SU-DHL-6 (cell line): ENCODE measurements around the gene LRRTM4.

Experiments used
- H2AFZ ChIP-seq: fragments of 200-600 bp; sonication (generic); 2 replicates; pipeline ENCODE4 v1.6.1; 2014; ENCODE audit warnings: low read depth, mild to moderate bottlenecking, moderate library complexity, mixed read lengths, antibody characterized with exemption, low read length; ENCODE audit not compliant: severe bottlenecking
- H3F3A ChIP-seq: fragments of 200-600 bp; shearing (Covaris generic); 2 replicates; pipeline ENCODE4 v1.6.0; 2016; ENCODE audit warnings: antibody characterized with exemption, mild to moderate bottlenecking; ENCODE audit not compliant: insufficient read depth
- H3K27ac ChIP-seq: fragments of 200-600 bp; sonication (generic); 2 replicates; pipeline ENCODE4 v1.5.1; 2016; ENCODE audit warnings: low read depth, mild to moderate bottlenecking, low read length, moderate library complexity, mixed read lengths
- H3K27me3 ChIP-seq: fragments of 200-600 bp; sonication (generic), shearing (Covaris generic); 2 replicates; pipeline ENCODE4 v1.6.0; 2014; ENCODE audit warnings: mild to moderate bottlenecking, low read length
- H3K36me3 ChIP-seq: fragments of 200-600 bp; sonication (generic); 2 replicates; pipeline ENCODE4 v1.6.1; 2014; ENCODE audit warnings: mild to moderate bottlenecking, low read length, mixed read lengths
- H3K4me2 ChIP-seq: fragments of 300-600, 200-600 bp; shearing (Covaris generic), sonication (generic); 2 replicates; pipeline ENCODE4 v1.6.0; 2014; ENCODE audit warnings: low read length, low read depth, mild to moderate bottlenecking; ENCODE audit not compliant: poor library complexity, severe bottlenecking
- H3K4me3 ChIP-seq: fragments of 200-600 bp; sonication (generic); 2 replicates; pipeline ENCODE4 v1.5.1; 2014; ENCODE audit warnings: antibody characterized with exemption, low read length, mild to moderate bottlenecking, mixed read lengths; ENCODE audit not compliant: insufficient read depth, poor library complexity, severe bottlenecking
- H3K79me2 ChIP-seq: fragments of 200-600 bp; sonication (generic); 2 replicates; pipeline ENCODE4 v1.6.1; 2014; ENCODE audit warnings: mild to moderate bottlenecking, low read length, moderate library complexity; ENCODE audit not compliant: insufficient read depth
- H3K9ac ChIP-seq: fragments of 200-600 bp; sonication (generic); 2 replicates; pipeline ENCODE4 v1.7.0; 2014; ENCODE audit warnings: mild to moderate bottlenecking, low read length
- H3K9me2 ChIP-seq: fragments of 200-600 bp; sonication (generic); replicated peaks from 2 replicates; pipeline ENCODE4 v1.6.1; 2014; ENCODE audit warnings: low read length; ENCODE audit not compliant: insufficient read depth
- H3K9me3 ChIP-seq: fragments of 200-600 bp; sonication (generic); 2 replicates; pipeline ENCODE4 v1.6.1; 2014; ENCODE audit warnings: low read length, mixed read lengths; ENCODE audit not compliant: insufficient read depth
- H4K20me1 ChIP-seq: fragments of 200-600 bp; sonication (generic); 2 replicates; pipeline ENCODE4 v1.6.1; 2014; ENCODE audit warnings: low read depth, mild to moderate bottlenecking, antibody characterized with exemption, low read length, moderate library complexity, mixed read lengths
- EZH2phosphoT487 ChIP-seq: fragments of 200-600 bp; sonication (generic), shearing (Covaris generic); conservative IDR thresholded peaks from 2 replicates; pipeline ENCODE4 v1.6.1; 2018; ENCODE audit warnings: mild to moderate bottlenecking, antibody characterized with exemption, low read length, moderate library complexity, mixed read lengths
- TF ChIP-seq, protein P1 (sequence below): fragments of 200-600 bp; sonication (generic); IDR thresholded peaks from one replicate; pipeline ENCODE4 v1.5.1; 2017; ENCODE audit warnings: antibody characterized with exemption, mild to moderate bottlenecking, low read length, moderate library complexity; ENCODE audit not compliant: insufficient read depth, poor library complexity, severe bottlenecking

Gene LRRTM4

DNA sequence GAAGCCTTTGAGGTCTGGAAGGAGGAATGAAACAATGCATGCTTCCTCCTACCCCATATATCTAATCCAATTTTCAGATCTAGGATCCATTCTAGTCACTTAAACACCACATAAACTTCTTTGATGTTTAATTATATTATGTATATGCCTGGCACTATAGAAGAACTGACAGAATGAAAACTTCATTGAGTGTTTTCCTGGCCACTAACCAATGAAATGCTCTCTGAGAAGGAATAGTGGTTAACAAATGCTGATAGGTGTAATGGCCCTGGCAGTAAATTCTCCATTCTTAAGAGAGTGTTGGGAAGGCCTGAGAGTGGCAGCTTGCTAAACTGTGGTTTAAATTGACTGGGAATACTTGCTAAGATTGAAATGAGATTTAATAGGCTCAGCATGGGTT is 710.0 kb downstream of the LRRTM4 start:
- TF ChIP-seq, protein P1, sequence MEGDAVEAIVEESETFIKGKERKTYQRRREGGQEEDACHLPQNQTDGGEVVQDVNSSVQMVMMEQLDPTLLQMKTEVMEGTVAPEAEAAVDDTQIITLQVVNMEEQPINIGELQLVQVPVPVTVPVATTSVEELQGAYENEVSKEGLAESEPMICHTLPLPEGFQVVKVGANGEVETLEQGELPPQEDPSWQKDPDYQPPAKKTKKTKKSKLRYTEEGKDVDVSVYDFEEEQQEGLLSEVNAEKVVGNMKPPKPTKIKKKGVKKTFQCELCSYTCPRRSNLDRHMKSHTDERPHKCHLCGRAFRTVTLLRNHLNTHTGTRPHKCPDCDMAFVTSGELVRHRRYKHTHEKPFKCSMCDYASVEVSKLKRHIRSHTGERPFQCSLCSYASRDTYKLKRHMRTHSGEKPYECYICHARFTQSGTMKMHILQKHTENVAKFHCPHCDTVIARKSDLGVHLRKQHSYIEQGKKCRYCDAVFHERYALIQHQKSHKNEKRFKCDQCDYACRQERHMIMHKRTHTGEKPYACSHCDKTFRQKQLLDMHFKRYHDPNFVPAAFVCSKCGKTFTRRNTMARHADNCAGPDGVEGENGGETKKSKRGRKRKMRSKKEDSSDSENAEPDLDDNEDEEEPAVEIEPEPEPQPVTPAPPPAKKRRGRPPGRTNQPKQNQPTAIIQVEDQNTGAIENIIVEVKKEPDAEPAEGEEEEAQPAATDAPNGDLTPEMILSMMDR, result no peak
- no peak for TF ChIP-seq EZH2phosphoT487
- Histone ChIP-seq H3K9me3 (no peaks in the 10 kb centered on the region), H3K9me2 (no peaks in the 10 kb centered on the region; the same call in 1 of the 2 replicates), H3K27ac (no peak overlapping the region), H4K20me1 (no peaks in the 10 kb centered on the region), H3K27me3 (no peaks in the 10 kb centered on the region), H3K9ac (no peak overlapping the region), H3K36me3 (no peaks in the 10 kb centered on the region), H3K4me2 (no peak overlapping the region), H3K79me2 (no peaks in the 10 kb centered on the region), H2AFZ (no peak overlapping the region), H3K4me3 (no peak overlapping the region), H3F3A (no peaks in the 10 kb centered on the region)

DNA sequence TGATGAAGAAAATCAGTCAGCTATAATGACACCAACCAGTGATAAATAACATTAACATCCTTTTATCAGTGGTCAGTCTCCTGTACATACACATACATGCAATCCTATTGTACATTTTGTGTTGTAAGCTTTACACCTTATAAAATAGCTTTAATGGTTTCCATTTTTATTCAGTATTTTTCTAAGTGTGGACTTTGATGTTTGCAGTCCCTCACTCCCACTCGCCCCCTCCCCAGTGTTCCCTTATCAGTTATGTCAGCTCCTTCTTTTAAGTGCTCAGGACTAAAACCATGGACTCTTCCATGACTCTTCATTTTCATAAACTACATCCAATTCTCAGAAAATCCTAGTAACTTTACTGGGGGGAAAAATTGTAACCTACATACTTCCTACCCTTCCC is 713.0 kb downstream of the LRRTM4 start:
- no peak overlapping the region for H3K9ac ChIP-seq
- H3K4me3 ChIP-seq, result no peak overlapping the region
- no peaks in the 10 kb centered on the region for H4K20me1 ChIP-seq
- no peaks in the 10 kb centered on the region for H3K27me3 ChIP-seq
- no peaks in the 10 kb centered on the region for H3K79me2 ChIP-seq
- H3K9me3 ChIP-seq, result no peaks in the 10 kb centered on the region
- H2AFZ ChIP-seq, result no peak overlapping the region
- no peaks in the 10 kb centered on the region for H3K36me3 ChIP-seq
- no peaks in the 10 kb centered on the region; the same call in 1 of the 2 replicates for H3K9me2 ChIP-seq
- H3K4me2 ChIP-seq, result no peak overlapping the region
- H3F3A ChIP-seq, result no peaks in the 10 kb centered on the region
- H3K27ac ChIP-seq, result no peak overlapping the region
- TF ChIP-seq EZH2phosphoT487, result no peak
- TF ChIP-seq, protein P1, result no peak

DNA sequence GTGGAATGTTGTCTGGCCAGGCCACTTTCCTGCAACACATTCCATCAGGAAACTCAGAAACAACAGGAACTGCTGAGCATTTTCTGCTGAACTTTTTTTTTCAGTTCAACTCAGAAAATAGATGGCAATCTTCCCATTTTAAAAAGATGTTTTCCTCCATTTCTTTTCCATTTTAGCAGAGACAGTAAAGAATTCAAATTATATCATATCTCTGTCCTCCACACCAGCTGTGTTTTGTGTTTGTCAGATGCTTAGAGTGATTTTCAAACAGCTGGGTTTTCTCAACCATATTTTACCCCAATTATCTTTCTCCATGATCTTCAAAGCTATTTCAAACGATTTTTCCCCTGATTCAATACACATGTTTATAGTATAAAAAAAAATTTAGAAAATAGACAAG is 713.4 kb downstream of the LRRTM4 start:
- H3F3A ChIP-seq, result no peaks in the 10 kb centered on the region
- TF ChIP-seq, protein P1, result no peak
- no peak for TF ChIP-seq EZH2phosphoT487
- H3K9me3 ChIP-seq, result no peaks in the 10 kb centered on the region

More for the DNA sequence above, 713.4 kb downstream of the LRRTM4 start:
- no peaks in the 10 kb centered on the region for H3K36me3 ChIP-seq
- H3K9ac ChIP-seq, result no peak overlapping the region
- no peaks in the 10 kb centered on the region for H4K20me1 ChIP-seq
- H3K27me3 ChIP-seq, result no peaks in the 10 kb centered on the region
- no peak overlapping the region for H2AFZ ChIP-seq
- no peaks in the 10 kb centered on the region for H3K79me2 ChIP-seq
- no peaks in the 10 kb centered on the region; the same call in 1 of the 2 replicates for H3K9me2 ChIP-seq
- H3K4me3 ChIP-seq, result no peak overlapping the region
- no peak overlapping the region for H3K4me2 ChIP-seq
- no peak overlapping the region for H3K27ac ChIP-seq
